BLaER1 (cell line): ENCODE measurements around the gene ICA1.

Experiments
- H3K27ac ChIP-seq: shearing (Covaris generic); formaldehyde crosslinking; 2 replicates; pipeline ENCODE4 v1.8.1; 2022
- H3K27me3 ChIP-seq: shearing (Covaris generic); formaldehyde crosslinking; 2 replicates; pipeline ENCODE4 v1.8.1; 2022
- H3K36me3 ChIP-seq: shearing (Covaris generic); formaldehyde crosslinking; 2 replicates; pipeline ENCODE4 v1.8.1; 2022
- H3K4me1 ChIP-seq: shearing (Covaris generic); formaldehyde crosslinking; 2 replicates; pipeline ENCODE4 v1.8.1; 2022
- H3K4me2 ChIP-seq: shearing (Covaris generic); formaldehyde crosslinking; 2 replicates; pipeline ENCODE4 v1.8.1; 2022
- H3K4me3 ChIP-seq: shearing (Covaris generic); formaldehyde crosslinking; 2 replicates; pipeline ENCODE4 v1.8.1; 2022
- H3K9ac ChIP-seq: shearing (Covaris generic); formaldehyde crosslinking; 2 replicates; pipeline ENCODE4 v1.8.1; 2022
- H3K9me3 ChIP-seq: shearing (Covaris generic); formaldehyde crosslinking; 2 replicates; pipeline ENCODE4 v1.8.1; 2022
- H4K20me1 ChIP-seq: shearing (Covaris generic); formaldehyde crosslinking; 2 replicates; pipeline ENCODE4 v1.8.1; 2022
- Cebpa-rat ChIP-seq: shearing (Covaris generic); IDR thresholded peaks from 2 replicates; pipeline ENCODE4 v1.8.1; 2022

Gene ICA1

GRCh38 chr7:8215648-8216333 lies 46.2 kb downstream of the ICA1 start:
- H3K27me3 ChIP-seq, result no peaks in the 10 kb centered on the region
- no peak overlapping the region for H3K27ac ChIP-seq
- no peak overlapping the region for H3K4me2 ChIP-seq
- H3K4me1 ChIP-seq, result no peaks in the 10 kb centered on the region
- H3K9ac ChIP-seq, result no peak overlapping the region
- TF ChIP-seq Cebpa-rat, result no peak
- H3K4me3 ChIP-seq, result no peak overlapping the region
- no peaks in the 10 kb centered on the region for H3K36me3 ChIP-seq
- no peaks in the 10 kb centered on the region for H3K9me3 ChIP-seq
- no peaks in the 10 kb centered on the region for H4K20me1 ChIP-seq

GRCh38 chr7:8214244-8214824 lies 47.6 kb downstream of the ICA1 start:
- Histone ChIP-seq H4K20me1 (no peaks in the 10 kb centered on the region), H3K4me1 (no peaks in the 10 kb centered on the region), H3K27ac (no peak overlapping the region), H3K9me3 (no peaks in the 10 kb centered on the region), H3K4me3 (no peak overlapping the region), H3K27me3 (no peaks in the 10 kb centered on the region), H3K4me2 (no peak overlapping the region), H3K9ac (no peak overlapping the region), H3K36me3 (no peaks in the 10 kb centered on the region)
- no peak for TF ChIP-seq Cebpa-rat

- Histone ChIP-seq H3K36me3 (no peaks in the 10 kb centered on the region), H3K27me3 (no peaks in the 10 kb centered on the region), H4K20me1 (no peaks in the 10 kb centered on the region), H3K9ac (no peak overlapping the region), H3K4me2 (no peak overlapping the region), H3K9me3 (no peaks in the 10 kb centered on the region), H3K4me3 (no peak overlapping the region), H3K4me1 (no peaks in the 10 kb centered on the region), H3K27ac (no peak overlapping the region)
- TF ChIP-seq Cebpa-rat, result no peak
Observed at GRCh38 chr7:8213381-8213780, 48.6 kb downstream of the ICA1 start.

- H3K4me2 ChIP-seq, result no peak overlapping the region
- no peak overlapping the region for H3K4me3 ChIP-seq
- H3K9me3 ChIP-seq, result no peaks in the 10 kb centered on the region
- no peak overlapping the region for H3K27ac ChIP-seq
- no peak for TF ChIP-seq Cebpa-rat
- H3K36me3 ChIP-seq, result no peaks in the 10 kb centered on the region
- H3K9ac ChIP-seq, result no peak overlapping the region
- no peaks in the 10 kb centered on the region for H4K20me1 ChIP-seq
- H3K27me3 ChIP-seq, result no peaks in the 10 kb centered on the region
- no peaks in the 10 kb centered on the region for H3K4me1 ChIP-seq
Observed at GRCh38 chr7:8212638-8213037, 49.3 kb downstream of the ICA1 start.

- Histone ChIP-seq H3K36me3 (no peaks in the 10 kb centered on the region), H3K4me1 (no peaks in the 10 kb centered on the region), H3K4me3 (no peak overlapping the region), H3K4me2 (no peak overlapping the region), H3K27me3 (no peaks in the 10 kb centered on the region), H4K20me1 (no peaks in the 10 kb centered on the region), H3K9me3 (no peaks in the 10 kb centered on the region), H3K9ac (no peak overlapping the region), H3K27ac (no peak overlapping the region)
- TF ChIP-seq Cebpa-rat, result no peak
Observed at GRCh38 chr7:8211725-8212096, 50.3 kb downstream of the ICA1 start.

- Histone ChIP-seq H3K4me1 (no peaks in the 10 kb centered on the region), H3K27me3 (no peaks in the 10 kb centered on the region), H4K20me1 (no peaks in the 10 kb centered on the region), H3K9me3 (no peaks in the 10 kb centered on the region), H3K9ac (no peak overlapping the region), H3K4me3 (no peak overlapping the region), H3K27ac (no peak overlapping the region), H3K36me3 (no peaks in the 10 kb centered on the region), H3K4me2 (no peak overlapping the region)
- TF ChIP-seq Cebpa-rat, result no peak
Observed at GRCh38 chr7:8210845-8211724, 50.9 kb downstream of the ICA1 start.

- TF ChIP-seq Cebpa-rat, result no peak
- Histone ChIP-seq H3K27ac (no peak overlapping the region), H3K9ac (no peak overlapping the region), H3K36me3 (no peaks in the 10 kb centered on the region), H4K20me1 (no peaks in the 10 kb centered on the region), H3K4me2 (no peak overlapping the region), H3K4me3 (no peak overlapping the region), H3K27me3 (no peaks in the 10 kb centered on the region), H3K4me1 (no peaks in the 10 kb centered on the region), H3K9me3 (no peaks in the 10 kb centered on the region)
Observed at GRCh38 chr7:8209353-8209752, 52.6 kb downstream of the ICA1 start.

GRCh38 chr7:8208816-8209215 lies 53.2 kb downstream of the ICA1 start:
- H3K4me3 ChIP-seq, result no peak overlapping the region
- no peak for TF ChIP-seq Cebpa-rat
- H3K27me3 ChIP-seq, result no peaks in the 10 kb centered on the region
- no peak overlapping the region for H3K4me2 ChIP-seq
- H3K9ac ChIP-seq, result no peak overlapping the region
- no peaks in the 10 kb centered on the region for H3K36me3 ChIP-seq
- no peak overlapping the region for H3K27ac ChIP-seq
- H3K9me3 ChIP-seq, result no peaks in the 10 kb centered on the region
- H3K4me1 ChIP-seq, result no peaks in the 10 kb centered on the region
- no peaks in the 10 kb centered on the region for H4K20me1 ChIP-seq

- TF ChIP-seq Cebpa-rat, result no peak
- no peaks in the 10 kb centered on the region for H3K27me3 ChIP-seq
- H3K4me3 ChIP-seq, result no peak overlapping the region
- no peaks in the 10 kb centered on the region for H3K9me3 ChIP-seq
- no peak overlapping the region for H3K27ac ChIP-seq
- no peaks in the 10 kb centered on the region for H3K4me1 ChIP-seq
- H3K36me3 ChIP-seq, result no peaks in the 10 kb centered on the region
- H3K9ac ChIP-seq, result no peak overlapping the region
- no peaks in the 10 kb centered on the region for H4K20me1 ChIP-seq
- H3K4me2 ChIP-seq, result no peak overlapping the region
Observed at GRCh38 chr7:8206956-8207355, 55.0 kb downstream of the ICA1 start.

GRCh38 chr7:8205537-8205936 lies 56.4 kb downstream of the ICA1 start:
- no peak overlapping the region for H3K9ac ChIP-seq
- no peak overlapping the region for H3K27ac ChIP-seq
- no peak overlapping the region for H3K4me2 ChIP-seq
- no peaks in the 10 kb centered on the region for H4K20me1 ChIP-seq
- H3K36me3 ChIP-seq, result no peaks in the 10 kb centered on the region
- H3K27me3 ChIP-seq, result no peaks in the 10 kb centered on the region
- no peaks in the 10 kb centered on the region for H3K4me1 ChIP-seq
- no peaks in the 10 kb centered on the region for H3K9me3 ChIP-seq
- H3K4me3 ChIP-seq, result no peak overlapping the region
- TF ChIP-seq Cebpa-rat, result no peak
